CD4-positive, alpha-beta T cell (primary cell): ENCODE measurements around the gene MEIOC. TPM values are rescaled to one million over a fixed set of nuclear protein-coding genes. Genes with fewer than 3 reads are reported as not detected.

Source experiments
- ATAC-seq: fragments of 200-7000 bp; cut with Tn5 transposase; one replicate; pipeline ENCODE4 v1.10.0; 2022; ENCODE audit warnings: mild to moderate bottlenecking; ENCODE audit not compliant: poor library complexity
- CTCF ChIA-PET: fragments of 350-600 bp; sonication (Branson Sonifier 250); formaldehyde crosslinking; loops from one replicate; lab custom pipeline; 2021; ENCODE audit warnings: antibody characterized with exemption, inconsistent platforms; lab: Charles Lee
- POLR2A ChIA-PET: fragments of 350-600 bp; sonication (Branson Sonifier 250); formaldehyde crosslinking; loops from one replicate; lab custom pipeline; 2021; ENCODE audit warnings: antibody characterized with exemption, inconsistent platforms; lab: Charles Lee
- DNase-seq, 14 experiments: peaks; one replicate each; pipeline ENCODE4 v3.0.0-alpha.2; 2013 to 2020; ENCODE audit warnings: mixed read lengths in 2 of 14
- H3K27ac ChIP-seq, 2 donors: one replicate each; pipeline versions ENCODE4 v1.5.1 to v1.7.0; 2013; ENCODE audit warnings: low read length in 2 of 2, low read depth in 1 of 2, mild to moderate bottlenecking in 1 of 2
- H3K27me3 ChIP-seq, 2 experiments: 1 replicate in 1 of 2; 2 replicates in 1 of 2; pipeline versions ENCODE4 v1.6.1 to v1.7.0; 2013; ENCODE audit warnings: low read length in 2 of 2, control low read depth in 1 of 2, mild to moderate bottlenecking in 1 of 2, moderate library complexity in 1 of 2; ENCODE audit not compliant: insufficient read depth in 2 of 2, control insufficient read depth in 1 of 2
- H3K36me3 ChIP-seq: one replicate; pipeline ENCODE4 v1.6.1; 2013; ENCODE audit warnings: low read length, control low read depth; ENCODE audit not compliant: insufficient read depth
- H3K4me1 ChIP-seq: one replicate; pipeline ENCODE4 v1.6.1; 2013; ENCODE audit warnings: low read length, control low read depth; ENCODE audit not compliant: insufficient read depth
- H3K4me3 ChIP-seq: one replicate; pipeline ENCODE4 v1.5.1; 2013; ENCODE audit warnings: mild to moderate bottlenecking, low read length, moderate library complexity
- H3K9me3 ChIP-seq, 2 experiments: 1 replicate in 1 of 2; 2 replicates in 1 of 2; pipeline versions ENCODE4 v1.6.1 to v1.7.0; 2013; ENCODE audit warnings: low read length in 2 of 2, mild to moderate bottlenecking in 2 of 2, control low read depth in 1 of 2, moderate library complexity in 1 of 2; ENCODE audit not compliant: control insufficient read depth in 1 of 2, insufficient read depth in 1 of 2
- H3K27ac Mint-ChIP-seq: one replicate; pipeline ENCODE4 v1.8.0; 2020; ENCODE audit warnings: mixed read lengths
- H3K27me3 Mint-ChIP-seq: one replicate; pipeline ENCODE4 v1.8.0; 2021; ENCODE audit warnings: mixed read lengths
- H3K36me3 Mint-ChIP-seq: one replicate; pipeline ENCODE4 v1.8.0; 2021; ENCODE audit warnings: low read depth, mixed read lengths
- H3K4me1 Mint-ChIP-seq: one replicate; pipeline ENCODE4 v1.8.0; 2021; ENCODE audit warnings: low read depth, mixed read lengths
- H3K4me3 Mint-ChIP-seq: one replicate; pipeline ENCODE4 v1.8.0; 2020; ENCODE audit warnings: mild to moderate bottlenecking, mixed read lengths
- H3K9me3 Mint-ChIP-seq: one replicate; pipeline ENCODE4 v1.8.0; 2020; ENCODE audit warnings: mixed read lengths
- intact Hi-C, 2 experiments: fragments of 100-400 bp; cut with DNase I in 1 of 2; cut with micrococcal nuclease in 1 of 2; formaldehyde crosslinking; loops; one replicate each; pipeline versions ENCODE4 v1.15.1 to v1.9.0; 2023 to 2025; cut with DNase I, micrococcal nuclease
- total RNA-seq, 174 experiments: library from RNA in 2 of 174; stranded (reverse) in 2 of 174; gene quantifications; one replicate each; pipeline ENCODE4 v1.2.3 and lab custom pipeline; 2021 to 2026
- TF ChIP-seq, protein P1 (sequence below): fragments of 200-600 bp; IDR thresholded peaks from one replicate; pipeline ENCODE4 v1.8.0; 2022; ENCODE audit warnings: antibody characterized with exemption, mild to moderate bottlenecking

MEIOC gene
- total RNA-seq, 2 experiments from 2014 or later: 0.08 TPM; not detected in 1

DNA sequence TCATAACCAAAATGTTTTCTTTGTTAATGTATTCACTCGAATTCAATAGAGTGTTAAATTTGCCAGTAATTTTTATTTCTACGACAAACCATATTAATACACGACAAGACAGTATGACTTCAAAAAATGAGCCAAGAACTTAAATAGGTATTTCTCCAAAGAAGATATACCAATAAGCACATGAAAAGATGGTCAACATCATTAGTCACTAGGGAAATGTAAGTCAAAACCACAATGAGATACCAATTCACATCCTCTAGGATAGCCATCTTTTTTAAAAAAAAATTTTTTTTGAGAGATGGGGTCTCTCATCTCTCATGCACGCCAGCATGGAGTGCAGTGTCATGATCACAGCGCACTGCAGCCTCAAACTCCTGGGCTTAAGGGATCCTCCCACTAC lies 5.0 kb upstream of the MEIOC start:
- Histone ChIP-seq H3K4me3 (no peak overlapping the region), H3K36me3 (no peaks in the 10 kb centered on the region), H3K27me3 (peaks cover 10 to 27% of the 10 kb centered on the region in 2 experiments), H3K4me1 (peaks cover 3% of the 10 kb centered on the region), H3K27ac (no peak overlapping the region), H3K9me3 (peaks cover 0 to 12% of the 10 kb centered on the region in 2 experiments)
- TF ChIP-seq, protein P1, sequence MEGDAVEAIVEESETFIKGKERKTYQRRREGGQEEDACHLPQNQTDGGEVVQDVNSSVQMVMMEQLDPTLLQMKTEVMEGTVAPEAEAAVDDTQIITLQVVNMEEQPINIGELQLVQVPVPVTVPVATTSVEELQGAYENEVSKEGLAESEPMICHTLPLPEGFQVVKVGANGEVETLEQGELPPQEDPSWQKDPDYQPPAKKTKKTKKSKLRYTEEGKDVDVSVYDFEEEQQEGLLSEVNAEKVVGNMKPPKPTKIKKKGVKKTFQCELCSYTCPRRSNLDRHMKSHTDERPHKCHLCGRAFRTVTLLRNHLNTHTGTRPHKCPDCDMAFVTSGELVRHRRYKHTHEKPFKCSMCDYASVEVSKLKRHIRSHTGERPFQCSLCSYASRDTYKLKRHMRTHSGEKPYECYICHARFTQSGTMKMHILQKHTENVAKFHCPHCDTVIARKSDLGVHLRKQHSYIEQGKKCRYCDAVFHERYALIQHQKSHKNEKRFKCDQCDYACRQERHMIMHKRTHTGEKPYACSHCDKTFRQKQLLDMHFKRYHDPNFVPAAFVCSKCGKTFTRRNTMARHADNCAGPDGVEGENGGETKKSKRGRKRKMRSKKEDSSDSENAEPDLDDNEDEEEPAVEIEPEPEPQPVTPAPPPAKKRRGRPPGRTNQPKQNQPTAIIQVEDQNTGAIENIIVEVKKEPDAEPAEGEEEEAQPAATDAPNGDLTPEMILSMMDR: no peak
- ATAC-seq (no peak), DNase-seq (no peak)
- CTCF ChIA-PET: no interaction called here
- intact Hi-C loops: no loop called here
- Mint-ChIP-seq H3K27me3 (peaks cover 61% of the 10 kb centered on the region), H3K27ac (no peak overlapping the region), H3K4me1 (peaks cover 4% of the 10 kb centered on the region), H3K9me3 (no peaks in the 10 kb centered on the region), H3K4me3 (no peak overlapping the region), H3K36me3 (no peaks in the 10 kb centered on the region)
- POLR2A ChIA-PET: no interaction called here

DNA sequence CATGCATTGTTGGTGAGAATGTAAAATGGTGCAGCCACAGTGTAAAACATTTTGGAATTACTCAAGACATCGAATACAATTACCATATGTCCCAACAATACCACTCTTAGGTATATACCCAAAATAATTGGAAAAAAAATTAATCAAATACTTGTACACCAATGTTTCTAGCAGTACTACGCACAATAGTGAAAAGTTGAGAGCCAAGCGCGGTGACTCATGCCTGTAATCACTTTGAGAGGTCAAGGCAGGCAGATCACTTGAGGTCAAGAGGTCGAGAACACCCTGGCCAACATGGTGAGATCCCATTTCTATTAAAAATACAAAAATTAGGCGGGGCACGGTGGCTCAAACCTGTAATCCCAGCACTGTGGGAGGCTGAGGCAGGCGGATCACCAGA lies 3.5 kb upstream of the MEIOC start:
- Histone ChIP-seq H3K27me3 (peaks cover 17 to 35% of the 10 kb centered on the region in 2 experiments), H3K4me3 (no peak overlapping the region), H3K36me3 (no peaks in the 10 kb centered on the region), H3K9me3 (peaks cover 0 to 16% of the 10 kb centered on the region in 2 experiments), H3K4me1 (peaks cover 11% of the 10 kb centered on the region), H3K27ac (no peak overlapping the region)
- ATAC-seq: no peak
- Mint-ChIP-seq H3K9me3 (no peaks in the 10 kb centered on the region), H3K36me3 (no peaks in the 10 kb centered on the region), H3K4me3 (no peak overlapping the region), H3K27me3 (peaks cover 59% of the 10 kb centered on the region), H3K4me1 (peaks cover 8% of the 10 kb centered on the region), H3K27ac (no peak overlapping the region)
- ChIA-PET CTCF (no interaction called here), POLR2A (no interaction called here)
- TF ChIP-seq, protein P1: no peak
- intact Hi-C loops: no loop called here
- DNase-seq: no peak

DNA sequence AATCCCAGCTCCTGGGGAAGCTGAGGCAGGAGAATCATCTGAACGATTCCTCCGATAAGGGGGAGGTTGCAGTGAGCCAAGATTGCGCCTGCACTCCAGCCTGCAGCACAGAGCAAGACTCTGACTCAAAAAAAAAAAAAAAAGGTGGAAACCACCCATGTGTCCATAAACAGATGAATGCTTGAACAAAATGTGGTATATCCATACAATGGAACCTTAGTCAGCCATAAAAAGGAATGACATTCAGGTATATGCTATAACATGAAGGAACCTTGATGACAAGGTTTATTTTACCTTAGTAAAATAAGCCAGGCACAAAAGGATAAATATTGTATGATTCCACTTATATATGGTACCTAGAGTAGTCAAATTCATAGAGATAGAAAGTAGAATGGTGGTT lies 2.9 kb upstream of the MEIOC start:
- no peak overlapping the region for H3K4me3 ChIP-seq
- intact Hi-C loops: no loop called here

More for the DNA sequence above, 2.9 kb upstream of the MEIOC start:
- ATAC-seq (no peak), DNase-seq (no peak)
- Mint-ChIP-seq H3K36me3 (no peaks in the 10 kb centered on the region), H3K27ac (no peak overlapping the region), H3K27me3 (peaks cover 53% of the 10 kb centered on the region), H3K4me3 (no peak overlapping the region), H3K9me3 (no peaks in the 10 kb centered on the region), H3K4me1 (peaks cover 8% of the 10 kb centered on the region)
- Histone ChIP-seq H3K4me1 (peaks cover 11% of the 10 kb centered on the region), H3K27me3 (peaks cover 18 to 35% of the 10 kb centered on the region in 2 experiments), H3K27ac (no peak overlapping the region), H3K9me3 (peaks cover 0 to 16% of the 10 kb centered on the region in 2 experiments), H3K36me3 (no peaks in the 10 kb centered on the region)
- ChIA-PET CTCF (no interaction called here), POLR2A (no interaction called here)
- TF ChIP-seq, protein P1: no peak
